HepG2 (cell line): ENCODE results near the gene SEPHS2. TPM values are rescaled to one million over a fixed set of nuclear protein-coding genes. Genes with fewer than 3 reads are reported as not detected.
A peak's percentile ranks its signal among the peaks of the same experiment; 100 is the strongest.

ENCODE experiments used
- FOSL2 ChIP-seq: sonication (generic); formaldehyde crosslinking; IDR thresholded peaks from 2 replicates; pipeline ENCODE4 v1.4.0; 2020; ENCODE audit warnings: missing genetic modification reagents
- HOMEZ ChIP-seq: IDR thresholded peaks from 2 replicates; pipeline ENCODE4 v1.6.1; 2016; ENCODE audit warnings: low read depth
- JDP2 ChIP-seq: sonication (generic); formaldehyde crosslinking; IDR thresholded peaks from 2 replicates; pipeline ENCODE4 v1.8.1; 2022; ENCODE audit warnings: missing genetic modification reagents, borderline replicate concordance
- KLF6 ChIP-seq: IDR thresholded peaks from 2 replicates; pipeline ENCODE4 v1.8.0; 2016; ENCODE audit warnings: missing biosample characterization, missing genetic modification reagents
- ONECUT2 ChIP-seq: sonication (generic); formaldehyde crosslinking; IDR thresholded peaks from 2 replicates; pipeline ENCODE4 v1.4.0; 2020; ENCODE audit warnings: missing genetic modification reagents
- RERE ChIP-seq: IDR thresholded peaks from 2 replicates; pipeline ENCODE4 v1.6.1; 2016; ENCODE audit warnings: low read depth, missing genetic modification reagents, missing compliant biosample characterization
- RXRA ChIP-seq: sonication (generic); formaldehyde crosslinking; IDR thresholded peaks from 2 replicates; pipeline ENCODE4 v1.5.1; 2020; ENCODE audit warnings: missing genetic modification reagents
- SOX6 ChIP-seq, 2 experiments: fragments of 450-650 bp in 1 of 2; sonication (generic) in 1 of 2; formaldehyde crosslinking in 1 of 2; IDR thresholded peaks; 2 replicates each; pipeline versions ENCODE4 v1.4.0 to v1.6.1; 2017 to 2020; ENCODE audit warnings: antibody characterized with exemption in 1 of 2, mild to moderate bottlenecking in 1 of 2, missing genetic modification reagents in 1 of 2
- ZNF644 ChIP-seq: IDR thresholded peaks from 2 replicates; pipeline ENCODE4 v1.6.1; 2016; ENCODE audit warnings: low read depth
- ZZZ3 ChIP-seq: sonication (generic); formaldehyde crosslinking; IDR thresholded peaks from 2 replicates; pipeline ENCODE4 v1.4.0; 2020; ENCODE audit warnings: missing genetic modification reagents, mild to moderate bottlenecking, borderline replicate concordance
- polyA plus RNA-seq, 8 experiments: library from polyadenylated mRNA; depleted of rRNA in 3 of 8; stranded (reverse) in 7 of 8; unstranded in 1 of 8; fragments of >200 nt; fragmentation: Illumina TruSeq in 4 of 8; extraction: Trizol in 4 of 8; gene quantifications; 2 replicates each; pipeline versions ENCODE4 v1.2.1 to v1.2.3, GENCODE V29; 2011 to 2016; ENCODE audit warnings: low read depth in 4 of 8, missing spikeins in 1 of 8, mixed read lengths in 1 of 8; ENCODE audit not compliant: insufficient read depth in 1 of 8
- total RNA-seq, 5 experiments: library from RNA; depleted of rRNA; stranded (reverse); fragments of >200 nt; fragmentation: Illumina TruSeq; extraction: Trizol; gene quantifications; 2 replicates each; pipeline ENCODE4 v1.2.3, GENCODE V29; 2016; ENCODE audit warnings: low read depth in 1 of 5
- TF ChIP-seq, protein P1 (sequence below), 2 experiments: fragments of 450-650 bp in 1 of 2; sonication (generic) in 1 of 2; formaldehyde crosslinking in 1 of 2; IDR thresholded peaks; 2 replicates each; pipeline versions ENCODE4 v1.6.1 to v1.8.0; 2016 to 2022; ENCODE audit warnings: antibody characterized with exemption in 1 of 2, mild to moderate bottlenecking in 1 of 2, missing genetic modification reagents in 1 of 2

Gene SEPHS2
- total and polyA plus RNA-seq, 2 of the 13 experiments (the other 11 are each of a cell fraction or from before 2014, with no cell fraction given) = 20.7 to 127 TPM

DNA sequence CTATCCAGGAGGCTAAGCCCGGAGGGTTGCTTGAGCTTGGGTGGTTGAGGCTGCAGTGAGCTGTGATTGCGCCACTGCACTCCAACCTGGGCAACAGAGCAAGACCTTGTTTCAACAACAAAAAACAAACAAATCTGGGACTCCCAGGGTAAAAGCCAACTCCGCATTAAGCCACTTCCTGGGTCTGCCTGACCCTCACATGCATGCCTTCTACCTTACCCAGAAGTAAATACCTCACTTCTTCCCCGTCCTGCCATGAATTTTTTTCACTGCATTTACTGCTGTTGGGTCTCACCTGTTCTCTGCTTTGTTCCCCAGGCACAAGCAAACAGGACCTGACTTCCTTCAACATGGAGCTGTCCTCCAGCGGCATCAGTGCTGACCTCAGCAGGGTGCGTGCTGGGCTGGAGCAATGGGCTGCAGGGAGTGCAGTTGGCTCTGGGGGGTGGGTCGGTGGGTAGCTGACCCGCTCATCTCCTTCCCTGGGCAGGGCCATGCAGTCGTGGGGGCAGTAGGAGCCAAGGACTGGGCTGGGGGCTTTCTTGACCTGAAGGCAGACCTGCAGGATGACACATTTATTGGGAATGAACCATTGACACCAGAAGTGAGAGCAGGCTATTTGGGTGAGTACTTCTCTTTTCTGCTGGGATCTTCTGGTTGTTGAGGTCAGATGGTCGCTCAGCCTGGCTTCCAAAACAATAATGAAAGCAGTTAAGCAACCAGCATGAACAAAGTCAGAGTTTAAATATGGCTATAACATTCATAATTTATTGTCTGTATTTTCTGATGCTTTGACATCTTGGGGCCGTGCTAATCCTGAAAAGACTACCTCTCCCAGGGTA is 43.3 kb upstream of the SEPHS2 start (continued):
- TF ChIP-seq, protein P1, sequence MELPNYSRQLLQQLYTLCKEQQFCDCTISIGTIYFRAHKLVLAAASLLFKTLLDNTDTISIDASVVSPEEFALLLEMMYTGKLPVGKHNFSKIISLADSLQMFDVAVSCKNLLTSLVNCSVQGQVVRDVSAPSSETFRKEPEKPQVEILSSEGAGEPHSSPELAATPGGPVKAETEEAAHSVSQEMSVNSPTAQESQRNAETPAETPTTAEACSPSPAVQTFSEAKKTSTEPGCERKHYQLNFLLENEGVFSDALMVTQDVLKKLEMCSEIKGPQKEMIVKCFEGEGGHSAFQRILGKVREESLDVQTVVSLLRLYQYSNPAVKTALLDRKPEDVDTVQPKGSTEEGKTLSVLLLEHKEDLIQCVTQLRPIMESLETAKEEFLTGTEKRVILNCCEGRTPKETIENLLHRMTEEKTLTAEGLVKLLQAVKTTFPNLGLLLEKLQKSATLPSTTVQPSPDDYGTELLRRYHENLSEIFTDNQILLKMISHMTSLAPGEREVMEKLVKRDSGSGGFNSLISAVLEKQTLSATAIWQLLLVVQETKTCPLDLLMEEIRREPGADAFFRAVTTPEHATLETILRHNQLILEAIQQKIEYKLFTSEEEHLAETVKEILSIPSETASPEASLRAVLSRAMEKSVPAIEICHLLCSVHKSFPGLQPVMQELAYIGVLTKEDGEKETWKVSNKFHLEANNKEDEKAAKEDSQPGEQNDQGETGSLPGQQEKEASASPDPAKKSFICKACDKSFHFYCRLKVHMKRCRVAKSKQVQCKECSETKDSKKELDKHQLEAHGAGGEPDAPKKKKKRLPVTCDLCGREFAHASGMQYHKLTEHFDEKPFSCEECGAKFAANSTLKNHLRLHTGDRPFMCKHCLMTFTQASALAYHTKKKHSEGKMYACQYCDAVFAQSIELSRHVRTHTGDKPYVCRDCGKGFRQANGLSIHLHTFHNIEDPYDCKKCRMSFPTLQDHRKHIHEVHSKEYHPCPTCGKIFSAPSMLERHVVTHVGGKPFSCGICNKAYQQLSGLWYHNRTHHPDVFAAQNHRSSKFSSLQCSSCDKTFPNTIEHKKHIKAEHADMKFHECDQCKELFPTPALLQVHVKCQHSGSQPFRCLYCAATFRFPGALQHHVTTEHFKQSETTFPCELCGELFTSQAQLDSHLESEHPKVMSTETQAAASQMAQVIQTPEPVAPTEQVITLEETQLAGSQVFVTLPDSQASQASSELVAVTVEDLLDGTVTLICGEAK (IDR thresholded peaks at IDR 0.05) = no peak
- TF ChIP-seq, protein P1 (CRISPR knock-in tag; IDR thresholded peaks at IDR 0.05) = peak; percentile 58; the same call in 1 of the 2 replicates
- TF ChIP-seq ONECUT2 (CRISPR knock-in tag) = no peak
- no peak for TF ChIP-seq JDP2 (CRISPR knock-in tag)
- TF ChIP-seq RERE (CRISPR knock-in tag) = no peak
- peak; percentile 82 for TF ChIP-seq ZNF644 (CRISPR knock-in tag)
- no peak for TF ChIP-seq ZZZ3
- peak; percentile 51; the same call in 1 of the 2 replicates for TF ChIP-seq FOSL2 (CRISPR knock-in tag)
- peak; percentile 73; the same call in 1 of the 2 replicates for TF ChIP-seq KLF6 (CRISPR knock-in tag)
- TF ChIP-seq HOMEZ (CRISPR knock-in tag) = peak; percentile 48; the same call in 1 of the 2 replicates
- TF ChIP-seq SOX6 (IDR thresholded peaks at IDR 0.05) = no peak
- TF ChIP-seq SOX6 (CRISPR knock-in tag; IDR thresholded peaks at IDR 0.05) = peak; percentile 82
- peak; percentile 50; the same call in 1 of the 2 replicates for TF ChIP-seq RXRA
